Trophoblast cell (in vitro differentiated cells and primary cell): ENCODE results near the gene CLCA2.

Experiments used
- DNase-seq, 2 donors: peaks; one replicate each; pipeline ENCODE4 v3.0.0-alpha.2; 2016
- H2AFZ ChIP-seq: 2 replicates; pipeline ENCODE4 v1.6.1; 2013; ENCODE audit warnings: low read length, moderate library complexity, mild to moderate bottlenecking; ENCODE audit not compliant: insufficient read depth, poor library complexity
- H2AK5ac ChIP-seq: 2 replicates; pipeline ENCODE4 v1.6.1; 2013; ENCODE audit warnings: mild to moderate bottlenecking, low read length
- H2BK120ac ChIP-seq: 2 replicates; pipeline ENCODE4 v1.6.1; 2013; ENCODE audit warnings: low read length, mild to moderate bottlenecking, moderate library complexity; ENCODE audit not compliant: insufficient read depth, poor library complexity
- H2BK12ac ChIP-seq: 2 replicates; pipeline ENCODE4 v1.6.1; 2013; ENCODE audit warnings: mild to moderate bottlenecking, low read length, moderate library complexity
- H2BK5ac ChIP-seq: 2 replicates; pipeline ENCODE4 v1.6.1; 2013; ENCODE audit warnings: low read length, low read depth, moderate library complexity, mild to moderate bottlenecking; ENCODE audit not compliant: poor library complexity
- H3K14ac ChIP-seq: 2 replicates; pipeline ENCODE4 v1.6.1; 2013; ENCODE audit warnings: mild to moderate bottlenecking, low read length
- H3K18ac ChIP-seq: 2 replicates; pipeline ENCODE4 v1.6.1; 2013; ENCODE audit warnings: mild to moderate bottlenecking, low read length
- H3K23ac ChIP-seq: 2 replicates; pipeline ENCODE4 v1.6.1; 2013; ENCODE audit warnings: low read length
- H3K27ac ChIP-seq: 2 replicates; pipeline ENCODE4 v1.5.1; 2013; ENCODE audit warnings: low read depth, mild to moderate bottlenecking, inconsistent platforms, low read length, moderate library complexity
- H3K27me3 ChIP-seq: 2 replicates; pipeline ENCODE4 v1.6.1; 2013; ENCODE audit warnings: inconsistent platforms, mild to moderate bottlenecking, low read length, moderate library complexity; ENCODE audit not compliant: insufficient read depth
- H3K36me3 ChIP-seq, 2 experiments: 1 replicate in 1 of 2; 2 replicates in 1 of 2; pipeline ENCODE4 v1.6.1; 2013; ENCODE audit warnings: low read length in 2 of 2, mild to moderate bottlenecking in 2 of 2, moderate library complexity in 1 of 2; ENCODE audit not compliant: insufficient read depth in 2 of 2, control insufficient read depth in 1 of 2
- H3K4ac ChIP-seq: 2 replicates; pipeline ENCODE4 v1.6.1; 2013; ENCODE audit warnings: low read depth, mild to moderate bottlenecking, low read length, moderate library complexity
- H3K4me1 ChIP-seq, 2 experiments: 1 replicate in 1 of 2; 2 replicates in 1 of 2; pipeline ENCODE4 v1.6.1; 2013; ENCODE audit warnings: low read length in 2 of 2, mild to moderate bottlenecking in 2 of 2, moderate library complexity in 1 of 2; ENCODE audit not compliant: insufficient read depth in 2 of 2, control insufficient read depth in 1 of 2
- H3K4me2 ChIP-seq: 2 replicates; pipeline ENCODE4 v1.6.1; 2013; ENCODE audit warnings: inconsistent platforms, mild to moderate bottlenecking, low read length, moderate library complexity
- H3K4me3 ChIP-seq: 2 replicates; pipeline ENCODE4 v1.5.1; 2013; ENCODE audit warnings: mild to moderate bottlenecking, low read depth, low read length, inconsistent platforms
- H3K79me1 ChIP-seq: one replicate; pipeline ENCODE4 v1.6.1; 2013; ENCODE audit warnings: low read length
- H3K79me2 ChIP-seq: 2 replicates; pipeline ENCODE4 v1.6.1; 2013; ENCODE audit warnings: low read length, mild to moderate bottlenecking; ENCODE audit not compliant: control insufficient read depth, insufficient read depth, poor library complexity
- H3K9ac ChIP-seq: 2 replicates; pipeline ENCODE4 v1.6.1; 2013; ENCODE audit warnings: mild to moderate bottlenecking, low read length
- H3K9me3 ChIP-seq: 2 replicates; pipeline ENCODE4 v1.6.1; 2013; ENCODE audit warnings: low read depth, mild to moderate bottlenecking, control low read depth, inconsistent platforms, low read length; ENCODE audit not compliant: insufficient read depth
- H4K12ac ChIP-seq: 2 replicates; pipeline ENCODE4 v1.6.1; 2013; ENCODE audit warnings: low read depth, mild to moderate bottlenecking, low read length, moderate library complexity
- H4K8ac ChIP-seq: 2 replicates; pipeline ENCODE4 v1.6.1; 2013; ENCODE audit warnings: low read depth, mild to moderate bottlenecking, low read length, moderate library complexity
- H4K91ac ChIP-seq: one replicate; pipeline ENCODE4 v1.6.1; 2013; ENCODE audit warnings: low read depth, mild to moderate bottlenecking, low read length, moderate library complexity
- WGBS: extraction: QIAGEN DNeasy Blood & Tissue Kit; methylation state at CpG from one replicate; pipeline ENCODE4 v1.1.7; 2013; ENCODE audit warnings: missing lambda C conversion rate; ENCODE audit not compliant: insufficient read length, insufficient coverage; ENCODE audit errors: extremely low coverage; 5-methylcytosine and 5-hydroxymethylcytosine counted together

Gene CLCA2

GRCh38 chr1:86441581-86441980 lies 17.6 kb downstream of the CLCA2 start:
- no peak overlapping the region for H2AK5ac ChIP-seq
- no peak for DNase-seq
- no peak overlapping the region for H2AFZ ChIP-seq
- H3K9me3 ChIP-seq: no peaks in the 10 kb centered on the region
- no peaks in the 10 kb centered on the region for H3K36me3 ChIP-seq
- H3K4me3 ChIP-seq: no peak overlapping the region
- no peak overlapping the region for H3K4ac ChIP-seq
- H2BK120ac ChIP-seq: no peak overlapping the region
- no peaks in the 10 kb centered on the region for H3K79me1 ChIP-seq
- H3K14ac ChIP-seq: no peak overlapping the region
- no peak overlapping the region for H3K9ac ChIP-seq
- no peak overlapping the region for H3K4me2 ChIP-seq
- H4K8ac ChIP-seq: no peak overlapping the region
- no peak overlapping the region for H2BK12ac ChIP-seq
- no peak overlapping the region for H3K23ac ChIP-seq
- H3K27ac ChIP-seq: no peak overlapping the region
- no peak overlapping the region for H3K18ac ChIP-seq
- no peaks in the 10 kb centered on the region for H3K79me2 ChIP-seq
- no peak overlapping the region for H4K91ac ChIP-seq
- no peak overlapping the region for H2BK5ac ChIP-seq
- no peaks in the 10 kb centered on the region for H3K4me1 ChIP-seq
- H3K27me3 ChIP-seq: no peaks in the 10 kb centered on the region
- no CpG with 5 or more reads among the region's 2 CpGs for WGBS
- no peak overlapping the region for H4K12ac ChIP-seq

GRCh38 chr1:86441997-86442396 lies 18.0 kb downstream of the CLCA2 start:
- Histone ChIP-seq H3K79me2 (no peaks in the 10 kb centered on the region), H2BK120ac (no peak overlapping the region), H2AK5ac (no peak overlapping the region), H4K91ac (no peak overlapping the region), H3K9ac (no peak overlapping the region), H3K36me3 (no peaks in the 10 kb centered on the region), H4K12ac (no peak overlapping the region), H3K9me3 (no peaks in the 10 kb centered on the region), H3K79me1 (no peaks in the 10 kb centered on the region), H3K27me3 (no peaks in the 10 kb centered on the region), H3K23ac (no peak overlapping the region), H3K18ac (no peak overlapping the region), H3K4ac (no peak overlapping the region), H3K14ac (no peak overlapping the region), H3K4me3 (no peak overlapping the region), H3K4me1 (no peaks in the 10 kb centered on the region), H2BK12ac (no peak overlapping the region), H3K27ac (no peak overlapping the region), H4K8ac (no peak overlapping the region), H3K4me2 (no peak overlapping the region), H2AFZ (no peak overlapping the region), H2BK5ac (no peak overlapping the region)
- no CpG with 5 or more reads among the region's 1 CpG for WGBS
- DNase-seq: no peak

GRCh38 chr1:86445919-86446318 lies 21.9 kb downstream of the CLCA2 start:
- no peak overlapping the region for H2BK12ac ChIP-seq
- no peak overlapping the region for H2AFZ ChIP-seq
- H3K27me3 ChIP-seq: no peaks in the 10 kb centered on the region
- no peak overlapping the region for H4K91ac ChIP-seq
- H3K14ac ChIP-seq: no peak overlapping the region
- H3K9ac ChIP-seq: no peak overlapping the region
- no peak overlapping the region for H3K4me2 ChIP-seq
- no peak overlapping the region for H4K8ac ChIP-seq
- H3K9me3 ChIP-seq: no peaks in the 10 kb centered on the region
- H3K23ac ChIP-seq: no peak overlapping the region
- H3K4me3 ChIP-seq: no peak overlapping the region
- H3K18ac ChIP-seq: no peak overlapping the region
- H2AK5ac ChIP-seq: no peak overlapping the region
- no peaks in the 10 kb centered on the region for H3K36me3 ChIP-seq
- no peak overlapping the region for H3K4ac ChIP-seq
- no peaks in the 10 kb centered on the region for H3K79me2 ChIP-seq
- H2BK5ac ChIP-seq: no peak overlapping the region
- DNase-seq: no peak
- H2BK120ac ChIP-seq: no peak overlapping the region
- no CpG with 5 or more reads among the region's 1 CpG for WGBS
- no peak overlapping the region for H4K12ac ChIP-seq
- no peak overlapping the region for H3K27ac ChIP-seq
- H3K79me1 ChIP-seq: no peaks in the 10 kb centered on the region
- no peaks in the 10 kb centered on the region for H3K4me1 ChIP-seq

DNA sequence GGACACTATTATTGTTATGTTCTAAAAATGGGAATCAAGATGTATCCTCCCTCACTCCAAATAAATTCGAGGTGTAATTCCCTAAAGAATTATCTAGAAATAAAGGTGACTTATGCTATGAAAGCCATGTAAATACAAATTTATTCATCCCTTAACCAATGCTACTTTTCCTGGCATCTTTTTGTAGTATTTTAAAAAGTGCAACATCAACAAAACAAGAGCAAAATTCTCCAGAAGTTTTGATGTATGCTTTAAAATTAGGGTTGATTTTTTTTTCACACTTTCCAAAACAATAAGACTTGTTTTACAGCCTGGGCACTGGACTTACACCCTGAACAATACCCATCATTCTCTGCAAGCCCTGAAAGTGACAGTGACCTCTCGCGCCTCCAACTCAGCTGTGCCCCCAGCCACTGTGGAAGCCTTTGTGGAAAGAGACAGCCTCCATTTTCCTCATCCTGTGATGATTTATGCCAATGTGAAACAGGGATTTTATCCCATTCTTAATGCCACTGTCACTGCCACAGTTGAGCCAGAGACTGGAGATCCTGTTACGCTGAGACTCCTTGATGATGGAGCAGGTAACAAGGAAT lies 23.3 kb downstream of the CLCA2 start:
- no peak for DNase-seq
- WGBS: no CpG with 5 or more reads among the region's 4 CpGs
- no peak overlapping the region for H3K18ac ChIP-seq
- H4K91ac ChIP-seq: no peak overlapping the region
- no peaks in the 10 kb centered on the region for H3K9me3 ChIP-seq
- H2BK12ac ChIP-seq: no peak overlapping the region
- no peak overlapping the region for H3K4ac ChIP-seq
- H3K36me3 ChIP-seq: no peaks in the 10 kb centered on the region
- H2AK5ac ChIP-seq: no peak overlapping the region
- no peak overlapping the region for H3K4me2 ChIP-seq
- H3K14ac ChIP-seq: no peak overlapping the region
- H3K79me2 ChIP-seq: no peaks in the 10 kb centered on the region
- H2BK5ac ChIP-seq: no peak overlapping the region
- no peak overlapping the region for H3K27ac ChIP-seq
- H3K4me1 ChIP-seq: no peaks in the 10 kb centered on the region
- no peak overlapping the region for H4K8ac ChIP-seq
- peak overlapping the region; percentile 2 for H3K4me3 ChIP-seq
- no peak overlapping the region for H3K23ac ChIP-seq
- H3K27me3 ChIP-seq: no peaks in the 10 kb centered on the region
- no peak overlapping the region for H2AFZ ChIP-seq
- H3K9ac ChIP-seq: no peak overlapping the region
- no peaks in the 10 kb centered on the region for H3K79me1 ChIP-seq
- no peak overlapping the region for H4K12ac ChIP-seq
- no peak overlapping the region for H2BK120ac ChIP-seq
